K562 (cell line): ENCODE results near the gene GAPDHS. TPM values are rescaled to one million over a fixed set of nuclear protein-coding genes. Genes with fewer than 3 reads are reported as not detected.

Source experiments
- ATAC-seq: fragments of 200-7000 bp; cut with Tn5 transposase; 3 replicates; pipeline ENCODE4 v1.9.1; 2020; ENCODE audit warnings: moderate library complexity
- BruUV-seq: library from RNA; stranded (reverse); fragments of 400-500 nt; replicated peaks from 2 replicates; lab custom pipeline; 2021; lab: Mats Ljungman, UMichigan
- CTCF ChIA-PET: fragments of 300-600 bp; formaldehyde crosslinking; extraction: SDS; loops from one replicate; lab custom pipeline; 2021; ENCODE audit warnings: low intra/inter-chr PET ratio; lab: Yijun Ruan, JAX
- POLR2A ChIA-PET: fragments of 300-600, 350-650 bp; sonication (Branson Sonifier 250); formaldehyde crosslinking; extraction: SDS; loops from one replicate; lab custom pipeline; 2021; ENCODE audit warnings: antibody characterized with exemption, inconsistent platforms; lab: Yijun Ruan, JAX
- DNase-seq, 4 experiments: peaks; one replicate each; pipeline versions ENCODE4 v3.0.0 to v3.0.0-alpha.2; 2011 to 2018; ENCODE audit warnings: low spot score in 3 of 4, mixed read lengths in 3 of 4; ENCODE audit errors: extremely low read depth in 1 of 4
- FAIRE-seq: peaks from 2 replicates; lab custom pipeline; 2011; peaks lifted over from hg19 to GRCh38; lab: Jason Lieb, UNC
- H2AFZ ChIP-seq: 2 replicates; pipeline ENCODE4 v1.6.0; 2011; ENCODE audit warnings: low read depth, low read length, control low read depth, inconsistent platforms
- H3K27ac ChIP-seq: fragments of 200-600 bp; 3 replicates; pipeline ENCODE4 v1.8.0; 2011; ENCODE audit warnings: low read depth, mild to moderate bottlenecking, control low read depth, inconsistent platforms, low read length, moderate library complexity, mixed read lengths; ENCODE audit errors: extremely low read depth
- H3K27me3 ChIP-seq, 2 experiments: fragments of 300-600 bp in 1 of 2; 2 replicates in 1 of 2; 3 replicates in 1 of 2; pipeline versions ENCODE4 v1.6.0 to v1.8.0; 2011; ENCODE audit warnings: inconsistent platforms in 2 of 2, low read length in 2 of 2, mild to moderate bottlenecking in 1 of 2, mixed read lengths in 1 of 2, moderate library complexity in 1 of 2; ENCODE audit not compliant: control insufficient read depth in 2 of 2, insufficient read depth in 2 of 2
- H3K36me3 ChIP-seq: fragments of 300-600 bp; 3 replicates; pipeline ENCODE4 v1.8.0; 2011; ENCODE audit warnings: mild to moderate bottlenecking, low read length, inconsistent platforms; ENCODE audit not compliant: control insufficient read depth, insufficient read depth
- H3K4me1 ChIP-seq, 2 experiments: fragments of 200-600 bp in 1 of 2; replicated peaks in 1 of 2; 2 replicates in 1 of 2; 3 replicates in 1 of 2; pipeline versions ENCODE4 v1.5.1 to v1.8.0; 2011; ENCODE audit warnings: inconsistent platforms in 2 of 2, low read length in 2 of 2, mild to moderate bottlenecking in 1 of 2, mixed read lengths in 1 of 2, moderate library complexity in 1 of 2; ENCODE audit not compliant: control insufficient read depth in 2 of 2, insufficient read depth in 2 of 2
- H3K4me2 ChIP-seq: 2 replicates; pipeline ENCODE4 v1.6.1; 2011; ENCODE audit warnings: low read length, control low read depth, inconsistent platforms, mixed read lengths; ENCODE audit not compliant: insufficient read depth
- H3K4me3 ChIP-seq: fragments of 200-600 bp; sonication (generic), shearing (Covaris generic); 2 replicates; pipeline ENCODE4 v1.5.1; 2016; ENCODE audit warnings: control low read depth, inconsistent platforms
- H3K79me2 ChIP-seq: fragments of 200-600 bp; 3 replicates; pipeline ENCODE4 v1.8.0; 2011; ENCODE audit warnings: low read length, inconsistent platforms; ENCODE audit not compliant: control insufficient read depth, insufficient read depth
- H3K9ac ChIP-seq, 2 experiments: 2 replicates each; pipeline versions ENCODE4 v1.6.0 to v1.6.1; 2011; ENCODE audit warnings: low read depth in 2 of 2, low read length in 2 of 2, control low read depth in 1 of 2, inconsistent platforms in 1 of 2, mild to moderate bottlenecking in 1 of 2, mixed read lengths in 1 of 2; ENCODE audit not compliant: insufficient read depth in 1 of 2
- H3K9me1 ChIP-seq: one replicate; pipeline ENCODE4 v1.6.0; 2011; ENCODE audit warnings: inconsistent platforms, mild to moderate bottlenecking, low read length, moderate library complexity; ENCODE audit not compliant: control insufficient read depth, insufficient read depth
- H3K9me3 ChIP-seq: replicated peaks from 2 replicates; pipeline ENCODE4 v1.5.1; 2011; ENCODE audit warnings: low read depth, low read length, inconsistent platforms; ENCODE audit not compliant: control insufficient read depth, insufficient read depth
- H4K20me1 ChIP-seq: replicated peaks from 2 replicates; pipeline ENCODE4 v1.6.1; 2011; ENCODE audit warnings: low read length, inconsistent platforms, mixed read lengths; ENCODE audit not compliant: control insufficient read depth, insufficient read depth
- CLOCK ChIP-seq: fragments of 250-450 bp; sonication (Bioruptor Pico); IDR thresholded peaks from 2 replicates; pipeline ENCODE4 v1.4.0; 2020; ENCODE audit warnings: mild to moderate bottlenecking, moderate library complexity, borderline replicate concordance
- HES1 ChIP-seq: fragments of 450-650 bp; IDR thresholded peaks from 2 replicates; pipeline ENCODE4 v1.6.1; 2016; ENCODE audit warnings: low read depth, mild to moderate bottlenecking, moderate library complexity
- MEF2A ChIP-seq: IDR thresholded peaks from 2 replicates; pipeline ENCODE4 v1.6.1; 2011; ENCODE audit warnings: low read depth, mild to moderate bottlenecking, low read length, moderate library complexity; ENCODE audit not compliant: control insufficient read depth
- POLR2G ChIP-seq: fragments of 200-400 bp; formaldehyde crosslinking; IDR thresholded peaks from 2 replicates; pipeline ENCODE4 v1.6.1; 2017; ENCODE audit warnings: low read depth, mild to moderate bottlenecking, antibody characterized with exemption, low read length, moderate library complexity
- TRIM28 ChIP-seq: fragments of 450-650 bp; IDR thresholded peaks from 2 replicates; pipeline ENCODE4 v1.6.1; 2017
- ZC3H8 ChIP-seq: fragments of 450-650 bp; IDR thresholded peaks from 2 replicates; pipeline ENCODE4 v1.6.1; 2017
- WGBS: fragments of 100-300 bp; shearing (Covaris generic); methylation state at CpG from one replicate; pipeline ENCODE4 v1.1.6; 2016; ENCODE audit warnings: low coverage, mixed read lengths; ENCODE audit not compliant: insufficient coverage; ENCODE audit errors: missing lambda C conversion rate; 5-methylcytosine and 5-hydroxymethylcytosine counted together
- in situ Hi-C: fragments of 300-500 bp; cut with MboI; formaldehyde crosslinking; loops from 4 replicates; pipeline ENCODE4 v1.15.0; 2018; ENCODE audit warnings: inconsistent platforms, mixed read lengths
- intact Hi-C: fragments of 100-400 bp; cut with micrococcal nuclease; formaldehyde crosslinking; loops from 2 replicates; pipeline ENCODE4 v1.14.2; 2022
- polyA plus RNA-seq, 8 experiments: library from polyadenylated mRNA; depleted of rRNA in 4 of 8; stranded (reverse) in 5 of 8; unstranded in 3 of 8; fragments of >200 nt; fragmentation: Nextera tagmentation in 2 of 8; fragmentation: Illumina TruSeq in 1 of 8; extraction: Ambion mirVana in 2 of 8; extraction: Trizol in 1 of 8; gene quantifications; 2 replicates each; pipeline versions ENCODE4 v1.2.1 to v1.2.3, GENCODE V29; 2011 to 2014; ENCODE audit warnings: inconsistent platforms in 1 of 8, missing spikeins in 1 of 8
- total RNA-seq, 7 experiments: library from RNA; depleted of rRNA in 6 of 7; stranded (reverse); fragments of >200 nt in 6 of 7; fragmentation: Illumina TruSeq in 2 of 7; extraction: Trizol in 2 of 7; gene quantifications; 2 replicates each; pipeline versions ENCODE4 v1.2.1 to v1.2.3, GENCODE V29; 2011 to 2021; ENCODE audit warnings: low replicate concordance in 1 of 7

GAPDHS gene
- total and polyA plus RNA-seq, 9 of the 15 experiments (the other 6 are each of a cell fraction or from before 2014, with no cell fraction given): 0.08 to 0.12 TPM; not detected in 7

- WGBS: 0% methylated on average over 2 of the region's 2 CpGs
- Histone ChIP-seq H3K4me3 (no peak overlapping the region), H4K20me1 (peaks cover 12% of the 10 kb centered on the region; the same call in 1 of the 2 replicates), H3K79me2 (no peaks in the 10 kb centered on the region), H3K9me1 (peaks cover 2% of the 10 kb centered on the region), H3K36me3 (no peaks in the 10 kb centered on the region), H3K9me3 (no peaks in the 10 kb centered on the region), H3K27ac (no peak overlapping the region), H2AFZ (no peak overlapping the region), H3K4me2 (no peak overlapping the region), H3K27me3 (peaks cover 20 to 62% of the 10 kb centered on the region in 2 experiments; a peak in 4 of 5 replicates), H3K4me1 (peaks cover 0 to 18% of the 10 kb centered on the region in 2 experiments; a peak in 4 of 5 replicates), H3K9ac (no peak overlapping the region)
- FAIRE-seq (no peak), DNase-seq (no peak), ATAC-seq (no peak)
- TF ChIP-seq ZC3H8: no peak
- no peak for TF ChIP-seq HES1
- no peak for TF ChIP-seq CLOCK (CRISPR knock-in tag)
- no peak for TF ChIP-seq POLR2G
- no peak for TF ChIP-seq MEF2A
- TF ChIP-seq TRIM28: no peak
- ChIA-PET CTCF (no interaction called here), POLR2A (interaction anchor here (0.7 kb wide), 1 partner anchor 490 kb away, joined by 3 read pairs; no protein-coding TSS in a partner anchor)
- intact Hi-C loops: no loop called here
- in situ Hi-C loops: no loop called here
- BruUV-seq: no TSS peak
These were observed 15.9 kb upstream of the GAPDHS start for GRCh38 chr19:35517342-35517741.
